Astrocyte of the hippocampus (primary cell): ENCODE data around the gene DACT1.

Experiments used
- DNase-seq: peaks from one replicate; pipeline ENCODE4 v3.0.0; 2011; ENCODE audit warnings: low read depth, low spot score

The DACT1 gene

DNA sequence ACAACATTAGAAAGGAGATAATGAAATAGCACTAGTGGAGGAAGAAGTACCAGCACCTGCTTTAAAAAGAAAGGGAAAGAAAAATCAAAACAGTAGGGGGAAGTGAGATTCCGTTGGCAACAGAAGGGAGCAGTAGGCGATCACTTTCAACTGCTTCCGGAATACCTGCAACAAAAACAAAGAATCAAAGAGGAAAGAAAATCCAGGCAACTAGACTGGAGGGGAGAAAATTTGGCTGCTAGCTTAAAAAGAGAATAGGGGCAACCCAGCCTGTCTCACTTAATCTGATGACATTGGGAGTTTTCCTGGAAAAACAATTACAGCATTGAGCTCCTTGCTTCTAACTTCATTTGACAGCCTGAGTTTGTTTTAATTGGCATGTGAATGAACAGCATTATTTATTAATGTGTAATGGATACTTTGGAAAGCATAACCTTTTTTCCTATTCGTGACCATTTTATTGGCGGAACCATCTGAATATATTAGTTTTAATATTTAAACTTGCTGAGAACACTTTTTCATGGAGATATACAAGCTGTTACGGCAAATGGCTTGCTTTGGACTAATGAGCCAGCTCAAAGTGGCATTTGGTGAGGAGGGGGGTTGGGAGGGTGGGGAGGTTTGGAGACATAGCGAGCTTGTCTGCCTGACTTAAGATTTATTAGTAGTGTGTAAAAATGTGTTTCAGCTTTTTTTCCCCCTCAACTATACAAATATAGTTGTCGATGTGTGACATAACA lies 2.5 kb upstream of the DACT1 start:
- peak; percentile 29 for DNase-seq

GRCh38 chr14:58636129-58636528 lies 1.6 kb upstream of the DACT1 start:
- DNase-seq, result no peak

DNA sequence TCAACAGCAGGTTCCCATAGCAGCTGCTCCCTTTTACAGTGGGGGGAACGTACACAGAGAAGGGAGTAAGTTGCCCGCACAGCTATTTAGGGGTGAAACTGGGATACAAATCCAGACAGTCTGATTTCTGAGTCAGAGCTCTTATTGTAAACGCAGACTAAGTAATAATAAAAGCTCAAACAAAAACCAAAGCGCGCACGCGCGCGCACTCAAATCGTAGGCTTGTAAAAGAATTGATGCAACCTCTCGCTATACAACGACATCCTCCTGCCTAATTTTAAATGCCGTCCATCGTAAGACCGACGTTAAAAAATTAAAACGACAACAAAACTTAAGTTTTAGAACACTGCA lies 747 bp upstream of the DACT1 start:
- DNase-seq, result peak; percentile 89

DNA sequence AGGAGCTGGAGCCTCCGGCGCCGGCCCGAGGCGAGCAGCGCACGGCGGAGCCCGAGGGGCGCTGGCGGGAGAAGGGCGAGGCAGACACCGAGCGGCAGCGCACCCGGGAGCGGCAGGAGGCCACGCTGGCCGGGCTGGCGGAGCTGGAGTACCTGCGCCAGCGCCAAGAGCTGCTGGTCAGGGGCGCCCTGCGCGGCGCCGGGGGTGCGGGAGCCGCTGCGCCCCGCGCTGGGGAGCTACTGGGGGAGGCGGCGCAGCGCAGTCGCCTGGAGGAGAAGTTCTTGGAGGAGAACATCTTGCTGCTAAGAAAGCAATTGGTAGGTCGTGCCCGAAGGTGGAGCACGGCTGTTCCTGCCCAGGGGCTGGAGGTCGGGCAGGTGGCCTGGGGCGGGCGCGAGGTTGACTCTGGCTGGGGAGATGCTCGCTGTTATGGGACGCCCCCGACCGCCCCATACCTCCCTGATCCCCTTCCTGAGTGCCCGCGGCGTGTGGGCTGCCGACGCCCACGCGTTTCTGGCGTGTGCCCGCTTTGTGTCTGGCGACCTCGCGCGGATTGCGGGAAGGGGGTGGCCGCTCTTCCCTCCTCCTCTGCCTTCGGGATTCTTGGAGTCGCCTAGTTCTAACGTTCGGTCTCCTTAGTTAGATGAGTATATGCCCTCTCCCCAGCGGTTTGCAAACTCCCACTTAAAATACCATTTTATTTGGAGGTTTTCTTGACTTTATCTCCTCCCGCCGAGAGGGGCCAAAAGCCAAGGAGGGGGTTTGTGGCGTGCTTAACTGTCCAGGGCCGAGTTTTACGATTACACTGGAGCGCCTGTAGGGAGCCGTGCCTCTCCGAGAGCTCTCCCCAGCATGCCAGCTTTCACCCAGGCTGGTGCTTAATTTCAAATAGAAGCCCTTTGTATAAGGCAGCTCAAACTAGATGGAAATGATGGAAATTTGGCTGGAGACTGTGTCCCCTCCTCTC lies 752 bp downstream of the DACT1 start:
- DNase-seq, result peak; percentile 65

- no peak for DNase-seq
Observed at GRCh38 chr14:58639198-58639565, 1.4 kb downstream of the DACT1 start.

DNA sequence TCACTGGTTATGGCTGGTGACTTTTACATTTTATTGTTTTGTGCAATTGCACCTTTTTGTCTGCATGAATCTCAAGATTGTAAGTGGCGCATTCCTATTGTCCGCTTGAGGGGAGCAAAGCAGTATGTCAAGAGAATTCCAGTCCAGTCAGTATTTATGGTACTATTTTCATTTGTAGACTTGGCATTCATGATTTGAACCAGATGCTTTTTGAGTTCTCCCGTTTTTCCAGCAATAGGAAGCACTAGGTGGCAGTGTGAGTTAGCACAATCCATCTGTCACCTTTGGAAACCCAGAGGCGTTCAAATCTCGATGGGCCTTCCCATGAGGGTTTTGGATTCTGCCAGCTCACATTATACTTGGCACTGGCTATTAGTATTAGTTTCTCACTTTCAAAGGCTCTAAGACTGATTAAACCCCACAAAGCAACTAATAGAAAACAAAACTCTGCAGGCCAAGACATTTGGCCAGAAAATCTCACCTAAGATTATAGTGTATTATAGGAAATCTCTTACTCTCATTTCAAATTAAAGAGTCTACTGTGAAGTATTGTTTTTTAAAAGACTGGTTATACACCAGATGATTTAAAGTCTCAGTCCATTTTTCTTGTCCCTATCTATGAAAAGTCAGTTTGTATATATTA lies 2.2 kb downstream of the DACT1 start:
- DNase-seq, result peak; percentile 92

DNA sequence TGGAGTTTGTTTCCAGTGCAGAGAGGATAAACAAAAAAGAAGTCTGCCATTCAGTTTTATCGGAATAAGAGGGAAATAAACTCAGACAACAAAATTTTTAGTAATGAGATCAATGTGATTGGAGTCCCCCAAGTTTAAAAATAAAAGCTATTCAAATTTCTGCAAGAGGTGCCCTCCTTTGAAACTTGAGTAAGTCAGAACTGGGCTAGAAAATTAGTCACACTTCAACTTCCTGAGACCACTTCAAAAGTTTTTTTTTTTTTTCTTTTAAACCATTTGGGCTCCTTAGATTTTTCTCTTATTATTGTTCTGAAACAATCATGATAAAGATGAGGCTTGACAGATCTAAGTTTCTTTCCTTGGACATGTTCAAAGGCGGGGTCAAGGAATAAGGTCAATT lies 3.2 kb downstream of the DACT1 start:
- no peak for DNase-seq

DNA sequence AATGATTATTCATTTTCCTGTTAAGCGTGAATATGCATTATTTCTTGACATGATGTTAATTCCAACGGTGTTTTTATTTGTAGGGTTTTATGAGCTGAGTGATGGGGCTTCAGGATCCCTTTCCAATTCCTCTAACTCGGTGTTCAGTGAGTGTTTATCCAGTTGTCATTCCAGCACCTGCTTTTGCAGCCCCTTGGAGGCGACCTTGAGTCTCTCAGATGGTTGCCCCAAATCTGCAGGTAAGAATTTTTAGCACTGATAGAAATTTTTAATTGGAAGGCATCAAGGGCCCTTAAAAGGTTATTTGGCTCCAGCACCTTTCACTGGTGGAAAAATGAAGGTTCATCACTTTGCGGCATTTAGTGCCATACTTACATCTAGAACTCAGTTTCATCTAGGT lies 3.7 kb downstream of the DACT1 start:
- DNase-seq, result no peak

DNA sequence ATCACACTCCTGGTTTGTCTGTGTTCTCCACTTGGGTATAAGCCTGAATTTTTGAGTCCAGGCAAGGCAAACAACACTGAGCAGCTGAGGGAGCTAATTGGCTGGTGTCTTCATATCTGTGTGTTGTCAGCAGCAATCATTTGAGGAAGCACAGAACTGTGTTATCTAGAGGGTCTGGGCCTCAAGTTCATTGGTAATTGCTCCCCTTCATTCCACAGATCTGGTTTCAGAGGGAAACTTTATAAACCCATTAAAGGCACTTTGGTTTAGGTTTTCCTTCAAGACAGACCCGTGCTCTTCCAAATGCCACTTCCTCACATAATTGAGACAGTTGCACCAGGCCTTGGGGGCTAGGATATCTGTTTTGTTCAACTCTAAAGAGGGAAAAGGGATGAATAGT lies 5.6 kb downstream of the DACT1 start:
- no peak for DNase-seq

DNA sequence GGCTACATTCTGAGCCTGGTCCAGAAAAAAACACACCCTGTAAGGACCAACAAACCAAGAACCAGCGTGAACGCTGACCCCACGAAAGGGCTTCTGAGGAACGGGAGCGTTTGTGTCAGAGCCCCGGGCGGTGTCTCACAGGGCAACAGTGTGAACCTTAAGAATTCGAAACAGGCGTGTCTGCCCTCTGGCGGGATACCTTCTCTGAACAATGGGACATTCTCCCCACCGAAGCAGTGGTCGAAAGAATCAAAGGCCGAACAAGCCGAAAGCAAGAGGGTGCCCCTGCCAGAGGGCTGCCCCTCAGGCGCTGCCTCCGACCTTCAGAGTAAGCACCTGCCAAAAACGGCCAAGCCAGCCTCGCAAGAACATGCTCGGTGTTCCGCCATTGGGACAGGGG lies 7.9 kb downstream of the DACT1 start:
- DNase-seq, result no peak

DNA sequence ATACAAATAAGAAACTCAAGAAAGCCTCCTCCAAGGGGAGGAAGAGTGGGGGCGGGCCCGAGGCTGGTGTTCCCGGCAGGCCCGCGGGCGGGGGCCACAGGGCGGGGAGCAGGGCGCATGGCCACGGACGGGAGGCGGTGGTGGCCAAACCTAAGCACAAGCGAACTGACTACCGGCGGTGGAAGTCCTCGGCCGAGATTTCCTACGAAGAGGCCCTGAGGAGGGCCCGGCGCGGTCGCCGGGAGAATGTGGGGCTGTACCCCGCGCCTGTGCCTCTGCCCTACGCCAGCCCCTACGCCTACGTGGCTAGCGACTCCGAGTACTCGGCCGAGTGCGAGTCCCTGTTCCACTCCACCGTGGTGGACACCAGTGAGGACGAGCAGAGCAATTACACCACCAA lies 8.7 kb downstream of the DACT1 start:
- no peak for DNase-seq

DNA sequence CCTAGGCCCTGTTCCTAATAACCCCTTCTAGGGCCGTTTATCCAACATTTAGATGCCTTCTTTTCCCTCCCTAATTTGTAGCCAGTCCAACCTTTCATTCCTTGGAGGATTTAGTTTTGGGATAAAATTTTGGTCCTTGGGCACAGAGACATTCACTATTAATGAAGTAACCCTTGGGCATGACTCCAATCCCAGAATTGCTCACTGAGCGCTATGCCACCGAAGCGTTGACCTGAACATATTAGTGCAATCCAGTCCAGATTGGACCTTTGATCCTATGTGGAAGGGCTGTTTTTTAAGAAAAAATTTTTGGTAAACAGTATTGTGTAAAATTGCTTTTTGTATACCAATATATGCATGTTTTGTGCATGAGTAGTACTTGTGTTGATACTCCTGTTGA lies 10.0 kb downstream of the DACT1 start:
- no peak for DNase-seq

DNA sequence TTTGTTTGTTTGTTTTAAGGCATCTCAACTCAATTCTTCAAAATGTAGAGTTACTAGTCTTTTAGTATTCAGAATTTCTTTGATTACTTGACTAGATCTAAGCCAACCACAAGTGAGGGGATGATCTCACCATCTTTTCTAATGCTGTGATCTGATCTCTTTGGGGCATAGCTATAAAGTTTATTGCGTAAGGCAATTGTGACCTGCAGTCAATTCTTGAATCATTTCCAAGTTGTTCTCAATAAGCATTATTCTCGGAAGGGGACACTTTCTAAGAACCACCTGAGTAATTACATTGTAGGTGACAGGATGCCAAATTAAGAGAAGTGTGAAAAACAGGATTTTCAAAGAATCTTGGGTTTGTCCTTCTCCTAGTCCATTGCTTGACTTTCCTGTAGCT lies 13.1 kb downstream of the DACT1 start:
- DNase-seq, result no peak

DNA sequence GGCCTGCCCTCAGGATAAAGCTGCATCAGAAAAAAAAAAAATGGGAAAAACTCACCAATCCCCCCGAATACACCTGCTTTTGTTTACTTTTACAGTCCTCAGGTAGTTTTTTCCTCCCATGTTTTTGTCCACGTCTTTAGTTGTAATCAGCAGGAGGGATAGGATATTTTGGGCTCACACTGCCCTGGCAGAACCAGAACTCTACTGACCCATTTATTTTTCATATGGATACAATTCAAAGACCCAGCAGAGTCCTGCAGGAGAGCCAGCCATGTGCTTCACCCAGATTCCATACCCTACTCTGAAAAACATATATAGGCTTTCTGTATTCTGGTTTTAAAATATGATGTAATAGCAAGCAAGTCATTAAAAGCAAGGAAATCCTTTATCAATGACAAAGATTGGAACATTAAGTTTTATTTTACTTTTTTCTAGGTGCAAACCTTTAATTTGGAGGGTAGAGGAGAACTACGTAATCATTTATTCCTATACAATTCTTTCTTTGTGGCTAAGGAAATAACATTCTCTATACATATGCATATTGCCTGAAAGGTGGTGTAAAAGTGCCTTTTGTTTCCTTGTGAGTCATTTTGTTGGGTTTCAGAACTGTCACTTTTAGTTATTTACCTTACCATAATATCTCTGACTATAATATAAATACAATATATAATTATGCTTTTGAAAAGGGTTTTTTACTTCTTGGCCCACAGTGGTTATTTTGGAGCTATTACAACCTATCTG lies 19.1 kb downstream of the DACT1 start:
- DNase-seq, result no peak

GRCh38 chr14:58659061-58659460 lies 21.3 kb downstream of the DACT1 start:
- no peak for DNase-seq

GRCh38 chr14:58659846-58660245 lies 22.1 kb downstream of the DACT1 start:
- no peak for DNase-seq

- DNase-seq, result no peak
Observed at GRCh38 chr14:58660407-58660806, 22.6 kb downstream of the DACT1 start.

DNA sequence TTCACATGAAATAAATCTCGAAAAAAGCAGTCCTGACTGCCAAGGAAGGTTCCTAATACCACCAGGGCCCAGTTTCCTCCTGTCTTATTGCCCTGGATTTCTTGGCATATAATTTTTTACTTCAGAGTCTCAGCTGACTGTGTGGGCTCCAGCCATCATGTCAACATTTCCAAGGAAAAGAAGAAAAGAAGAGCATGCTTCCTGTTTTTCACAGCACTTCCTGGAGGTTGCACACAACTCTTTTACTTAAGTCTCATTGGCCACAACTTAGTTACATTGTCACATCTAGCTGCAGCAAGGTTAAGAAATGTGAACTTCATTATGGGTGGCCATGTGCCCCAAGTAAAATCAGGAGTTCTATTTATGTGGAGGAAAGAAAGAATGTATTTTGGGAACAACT lies 24.3 kb downstream of the DACT1 start:
- no peak for DNase-seq

DNA sequence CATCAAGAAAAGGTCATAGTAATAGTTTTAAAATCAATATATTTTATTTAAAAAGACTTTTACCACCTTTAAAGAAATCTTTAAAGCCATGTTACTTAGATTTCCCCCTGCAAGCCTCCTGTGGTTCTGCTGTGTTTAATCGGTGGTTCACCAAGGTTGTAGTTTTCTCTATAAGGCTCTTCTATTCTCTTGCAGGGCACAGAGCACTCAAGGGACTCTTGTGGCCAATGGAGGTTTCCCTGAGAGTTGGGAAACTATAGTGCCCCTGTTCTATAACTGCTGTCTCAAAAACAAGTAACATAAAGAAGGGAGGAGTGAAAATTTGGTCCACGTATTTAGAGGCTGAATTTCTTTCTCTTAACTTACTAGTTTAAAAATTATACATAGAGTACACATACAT lies 25.0 kb downstream of the DACT1 start:
- DNase-seq, result no peak

DNA sequence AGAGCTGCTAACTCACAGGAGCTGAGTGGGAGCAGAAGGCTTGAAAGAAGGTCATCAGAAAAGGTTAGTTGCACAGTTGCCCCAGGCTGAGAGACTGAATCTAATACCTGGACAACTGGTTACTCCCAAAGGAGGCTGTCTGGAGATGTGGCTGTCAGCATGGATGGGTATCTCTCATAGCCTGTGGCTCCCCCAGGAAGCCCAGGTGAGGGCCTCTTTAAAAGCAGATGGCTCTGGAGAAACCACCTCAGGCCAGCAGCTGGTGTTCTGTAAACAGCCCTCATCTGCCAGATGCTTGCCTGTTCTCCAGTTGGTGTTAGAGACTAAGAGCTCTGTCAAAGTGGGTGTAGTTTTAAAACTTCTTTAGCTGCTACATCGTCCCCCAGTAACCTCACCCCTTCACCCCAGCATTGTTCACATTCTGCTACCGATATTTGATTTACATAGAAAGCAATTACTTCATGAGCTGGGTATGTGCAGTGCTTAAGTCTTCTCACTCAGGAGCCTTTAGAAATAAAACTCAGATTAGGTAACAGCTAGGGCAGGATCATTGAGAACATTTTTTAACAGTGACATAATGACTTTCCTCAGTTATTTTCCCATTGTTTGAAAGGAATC lies 25.8 kb downstream of the DACT1 start:
- peak; percentile 91 for DNase-seq

GRCh38 chr14:58665773-58666500 lies 28.2 kb downstream of the DACT1 start:
- no peak for DNase-seq
